Stimulated activated naive CD8-positive, alpha-beta T cell treated with anti-CD3 and anti-CD28 coated beads, Interleukin-15, amount 100 ng/mL, for 72 hours (primary cell): ENCODE measurements around the gene KCNMA1.
A peak's percentile ranks its signal among the peaks of the same experiment; 100 is the strongest.

ENCODE experiments used
- ATAC-seq: fragments of 150-1000 bp; cut with Tn5 transposase; 2 replicates; pipeline ENCODE4 v1.10.0; 2021; ENCODE audit warnings: mild to moderate bottlenecking, moderate library complexity
- DNase-seq, 2 donors: peaks; one replicate each; pipeline ENCODE4 v3.0.0; 2021 to 2022
- H3K27ac Mint-ChIP-seq, 2 donors: one replicate each; pipeline ENCODE4 v1.8.0; 2022; ENCODE audit warnings: mild to moderate bottlenecking in 2 of 2, mixed read lengths in 2 of 2, moderate library complexity in 2 of 2
- H3K27me3 Mint-ChIP-seq: one replicate; pipeline ENCODE4 v1.8.0; 2022; ENCODE audit warnings: mixed read lengths
- H3K4me1 Mint-ChIP-seq: one replicate; pipeline ENCODE4 v1.8.0; 2022; ENCODE audit warnings: mild to moderate bottlenecking, mixed read lengths
- H3K4me3 Mint-ChIP-seq, 2 donors: one replicate each; pipeline ENCODE4 v1.8.0; 2022; ENCODE audit warnings: mild to moderate bottlenecking in 2 of 2, mixed read lengths in 2 of 2, moderate library complexity in 1 of 2
- H3K9me3 Mint-ChIP-seq, 2 donors: one replicate each; pipeline ENCODE4 v1.8.0; 2022; ENCODE audit warnings: mixed read lengths in 2 of 2

Gene KCNMA1

GRCh38 chr10:77628906-77629730 lies 8.5 kb downstream of the KCNMA1 start:
- Mint-ChIP-seq H3K9me3 (no peaks in the 10 kb centered on the region), H3K27me3 (peaks cover 49% of the 10 kb centered on the region), H3K4me3 (no peak overlapping the region), H3K4me1 (peaks cover 6% of the 10 kb centered on the region), H3K27ac (no peak overlapping the region)
- ATAC-seq = no peak
- no peak for DNase-seq

- H3K4me3 Mint-ChIP-seq = no peak overlapping the region
- H3K27ac Mint-ChIP-seq = no peak overlapping the region
- peaks cover 18% of the 10 kb centered on the region for H3K4me1 Mint-ChIP-seq
- H3K9me3 Mint-ChIP-seq = no peaks in the 10 kb centered on the region
- peaks cover 31% of the 10 kb centered on the region for H3K27me3 Mint-ChIP-seq
- DNase-seq (no peak), ATAC-seq (no peak)
These were observed 11.2 kb downstream of the KCNMA1 start for GRCh38 chr10:77626266-77626935.

DNA sequence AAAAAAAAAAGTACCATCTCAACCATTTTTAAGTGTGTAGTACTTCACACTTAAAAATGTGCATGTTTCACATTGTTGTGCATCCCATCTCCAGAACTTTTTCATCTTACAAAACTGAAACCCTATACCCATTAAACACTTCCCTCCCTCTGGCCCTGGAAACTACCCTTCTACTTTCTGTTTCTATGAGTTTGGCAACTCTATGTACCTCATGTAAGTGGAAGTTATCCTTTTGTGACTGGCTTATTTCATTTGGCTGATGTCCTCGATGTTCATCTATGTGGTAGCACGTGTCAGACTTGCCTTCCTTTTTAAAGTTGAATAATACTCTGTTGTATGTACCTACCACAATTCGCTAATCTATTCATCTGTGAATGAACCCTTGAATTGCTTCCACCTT lies 12.2 kb downstream of the KCNMA1 start:
- Mint-ChIP-seq H3K4me1 (peaks cover 18% of the 10 kb centered on the region), H3K27ac (no peak overlapping the region), H3K4me3 (no peak overlapping the region), H3K9me3 (no peaks in the 10 kb centered on the region), H3K27me3 (peaks cover 31% of the 10 kb centered on the region)
- no peak for DNase-seq
- peak; percentile 40 for ATAC-seq

DNA sequence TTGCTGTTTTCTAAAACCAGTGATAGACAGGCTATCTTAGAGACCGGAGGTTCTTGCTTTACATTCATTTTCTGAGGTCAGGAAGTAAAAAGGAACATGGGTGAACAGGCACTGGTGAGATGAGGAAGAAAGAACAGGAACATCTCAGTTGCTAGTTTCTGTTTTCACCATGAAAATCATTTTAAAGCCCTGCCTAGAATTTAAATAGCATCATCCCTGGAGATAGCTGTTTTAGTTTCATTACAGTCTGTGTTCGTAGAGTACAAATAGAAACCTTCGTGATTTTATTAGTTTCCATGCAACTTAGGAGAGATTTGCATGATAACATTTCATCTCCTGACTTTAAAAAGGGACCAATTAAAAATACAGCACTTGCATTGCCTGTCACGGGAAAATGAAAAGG lies 14.7 kb downstream of the KCNMA1 start:
- Mint-ChIP-seq H3K9me3 (no peaks in the 10 kb centered on the region), H3K27ac (peak overlapping the region in 1 of 2 donors; percentile 55), H3K27me3 (peaks cover 19% of the 10 kb centered on the region), H3K4me1 (peaks cover 18% of the 10 kb centered on the region), H3K4me3 (no peak overlapping the region)
- DNase-seq (no peak), ATAC-seq (no peak)

DNA sequence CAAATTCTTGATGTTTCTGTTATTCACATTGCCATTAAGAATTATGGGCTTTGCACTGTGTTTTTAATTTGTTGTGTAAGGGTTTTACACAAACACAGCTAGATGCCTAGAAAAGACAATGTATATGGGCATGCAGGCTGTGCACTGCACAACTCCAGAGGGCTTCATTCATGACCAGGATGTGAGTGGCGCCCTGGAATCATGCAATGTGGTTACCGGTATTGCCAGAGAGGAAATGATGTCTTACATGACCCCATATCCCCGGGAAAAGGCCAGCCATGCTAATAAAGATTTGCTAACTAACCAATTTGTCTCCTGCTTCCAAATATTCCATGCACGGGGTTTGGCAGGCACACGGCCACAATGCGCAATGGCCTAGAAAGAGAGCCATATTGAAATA lies 16.9 kb downstream of the KCNMA1 start:
- H3K4me3 Mint-ChIP-seq = no peak overlapping the region
- no peaks in the 10 kb centered on the region for H3K9me3 Mint-ChIP-seq
- peaks cover 18% of the 10 kb centered on the region for H3K4me1 Mint-ChIP-seq
- peaks cover 10% of the 10 kb centered on the region for H3K27me3 Mint-ChIP-seq
- ATAC-seq (no peak), DNase-seq (no peak)
- no peak overlapping the region for H3K27ac Mint-ChIP-seq

DNA sequence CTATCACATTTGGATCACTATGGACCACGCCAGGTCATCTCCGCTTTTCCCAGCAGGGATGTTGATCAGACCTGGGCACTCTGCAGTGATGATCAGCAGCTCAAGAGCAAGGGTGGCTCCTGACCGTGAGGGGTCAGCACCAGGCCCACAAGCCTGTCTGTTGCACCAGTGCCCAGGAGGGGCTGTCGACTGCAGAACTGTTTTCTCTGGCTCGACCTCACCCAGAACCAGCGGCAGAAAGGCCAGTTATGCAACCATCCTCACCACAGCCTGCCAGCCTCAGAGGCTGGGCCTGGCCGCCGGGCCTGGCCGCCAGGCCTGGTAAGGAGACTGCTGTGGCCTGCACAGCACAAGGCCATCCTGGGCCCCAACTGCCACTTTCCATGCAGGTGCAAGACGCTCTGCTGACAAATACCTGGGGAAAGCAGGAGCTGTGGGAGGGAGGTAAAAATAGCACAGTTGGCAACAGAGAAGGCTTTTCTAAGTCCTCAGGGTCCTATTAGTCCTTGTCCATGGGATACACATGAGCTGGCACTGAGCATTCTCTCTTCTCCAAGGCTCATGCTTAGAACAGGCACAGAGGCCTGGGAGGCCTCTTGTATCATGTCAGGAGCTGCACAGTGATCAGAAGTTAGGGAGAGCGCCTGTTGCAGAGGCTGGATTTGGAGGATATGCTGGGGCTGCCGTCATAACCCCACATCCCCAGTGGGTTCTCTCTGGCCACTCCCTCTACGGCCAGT lies 17.5 kb downstream of the KCNMA1 start:
- DNase-seq = no peak
- Mint-ChIP-seq H3K27me3 (peaks cover 14% of the 10 kb centered on the region), H3K9me3 (no peaks in the 10 kb centered on the region), H3K27ac (no peak overlapping the region), H3K4me1 (peaks cover 12% of the 10 kb centered on the region), H3K4me3 (no peak overlapping the region)
- no peak for ATAC-seq

- Mint-ChIP-seq H3K27ac (no peak overlapping the region), H3K27me3 (peaks cover 30% of the 10 kb centered on the region), H3K9me3 (no peaks in the 10 kb centered on the region), H3K4me3 (no peak overlapping the region), H3K4me1 (peaks cover 12% of the 10 kb centered on the region)
- ATAC-seq = no peak
- DNase-seq = no peak
These were observed 19.5 kb downstream of the KCNMA1 start for GRCh38 chr10:77618117-77618516.

DNA sequence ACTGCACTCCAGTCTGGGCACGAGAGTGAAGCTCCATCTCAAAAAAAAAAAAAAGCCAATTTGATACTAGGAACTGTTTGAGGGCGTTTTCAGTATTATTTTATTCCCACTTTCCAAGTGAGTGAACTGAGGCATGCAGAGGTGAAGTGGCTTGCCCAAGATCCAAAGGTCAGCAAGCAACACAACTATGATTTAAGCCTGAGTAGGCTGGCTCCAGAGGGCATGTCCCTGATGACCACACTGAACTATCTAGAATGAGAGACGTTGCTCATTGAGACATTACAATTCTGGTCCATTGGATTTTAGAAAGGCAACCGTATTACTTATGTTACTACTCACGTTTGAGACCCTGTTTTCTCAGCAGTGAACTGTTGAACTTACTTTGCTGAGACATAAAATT lies 20.8 kb downstream of the KCNMA1 start:
- DNase-seq (no peak), ATAC-seq (no peak)
- H3K27ac Mint-ChIP-seq = no peak overlapping the region
- H3K4me3 Mint-ChIP-seq = no peak overlapping the region
- H3K4me1 Mint-ChIP-seq = no peaks in the 10 kb centered on the region
- H3K27me3 Mint-ChIP-seq = peaks cover 36% of the 10 kb centered on the region
- H3K9me3 Mint-ChIP-seq = no peaks in the 10 kb centered on the region

DNA sequence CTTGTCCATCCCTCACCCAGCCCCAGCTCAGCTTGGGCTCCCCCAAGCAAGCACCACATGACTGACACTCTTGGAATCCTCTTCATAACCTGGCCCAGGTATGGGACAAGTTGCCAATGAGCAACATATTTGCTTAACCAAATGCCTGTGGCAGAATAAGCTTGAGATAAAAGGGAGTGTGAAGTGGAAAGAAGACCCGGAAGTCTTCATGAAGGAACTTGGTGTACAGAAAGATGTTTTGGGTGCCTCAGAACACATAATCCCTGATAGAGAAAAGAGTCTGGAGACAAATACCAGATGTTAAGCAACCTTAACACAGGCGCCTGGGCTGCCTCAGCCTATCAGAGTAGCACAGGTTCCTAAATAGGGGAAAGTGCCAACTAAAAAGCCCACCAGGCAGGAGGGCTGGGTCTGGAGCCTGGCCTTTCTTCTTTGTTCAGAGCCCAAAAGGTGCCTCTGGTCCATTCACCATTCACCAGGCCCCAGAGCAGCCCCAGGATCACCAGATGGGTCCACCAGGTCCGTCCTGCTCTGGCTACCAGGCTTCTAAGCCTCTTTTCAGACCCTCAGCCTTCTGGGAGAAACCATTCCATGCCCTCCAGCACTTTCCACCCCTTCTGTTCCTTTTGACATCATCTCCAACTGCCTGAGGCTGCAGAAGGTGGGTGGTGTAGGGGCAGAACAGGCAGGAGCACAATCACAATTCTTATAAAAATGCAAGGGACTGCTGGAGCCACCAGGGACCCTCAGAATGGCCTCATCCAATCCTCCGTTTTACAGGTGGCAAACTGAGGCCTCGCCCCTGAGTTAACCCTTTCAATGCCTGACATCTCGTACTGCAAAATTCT lies 22.6 kb downstream of the KCNMA1 start:
- H3K4me3 Mint-ChIP-seq = no peak overlapping the region
- DNase-seq = no peak
- H3K27ac Mint-ChIP-seq = no peak overlapping the region
- no peaks in the 10 kb centered on the region for H3K9me3 Mint-ChIP-seq
- no peaks in the 10 kb centered on the region for H3K4me1 Mint-ChIP-seq
- no peak for ATAC-seq
- peaks cover 46% of the 10 kb centered on the region for H3K27me3 Mint-ChIP-seq

- Mint-ChIP-seq H3K9me3 (no peaks in the 10 kb centered on the region), H3K27me3 (peaks cover 50% of the 10 kb centered on the region), H3K4me3 (no peak overlapping the region), H3K27ac (no peak overlapping the region), H3K4me1 (no peaks in the 10 kb centered on the region)
- DNase-seq = no peak
- no peak for ATAC-seq
These were observed 24.0 kb downstream of the KCNMA1 start for GRCh38 chr10:77613476-77614130.

DNA sequence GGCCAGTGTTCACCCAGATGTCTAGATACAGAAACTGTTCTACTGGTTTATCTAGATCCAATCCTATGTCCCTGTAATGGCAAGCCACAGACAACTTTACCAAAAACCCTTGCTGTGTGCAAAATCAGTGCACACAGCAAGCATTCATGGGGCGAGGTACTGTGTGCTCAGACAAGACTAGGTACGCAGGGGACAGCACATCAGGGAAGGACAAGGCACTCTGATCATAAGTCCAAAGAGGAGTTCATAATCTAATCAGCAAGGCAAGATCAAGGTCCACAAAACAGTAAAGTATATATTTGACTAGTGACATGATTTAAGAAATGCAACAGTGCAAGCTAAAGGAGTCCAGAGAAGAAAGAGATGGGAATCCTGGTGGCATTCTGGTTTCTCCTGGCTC lies 25.9 kb downstream of the KCNMA1 start:
- no peak overlapping the region for H3K4me3 Mint-ChIP-seq
- no peak overlapping the region for H3K27ac Mint-ChIP-seq
- ATAC-seq (no peak), DNase-seq (no peak)
- no peaks in the 10 kb centered on the region for H3K4me1 Mint-ChIP-seq
- peaks cover 50% of the 10 kb centered on the region for H3K27me3 Mint-ChIP-seq
- no peaks in the 10 kb centered on the region for H3K9me3 Mint-ChIP-seq

DNA sequence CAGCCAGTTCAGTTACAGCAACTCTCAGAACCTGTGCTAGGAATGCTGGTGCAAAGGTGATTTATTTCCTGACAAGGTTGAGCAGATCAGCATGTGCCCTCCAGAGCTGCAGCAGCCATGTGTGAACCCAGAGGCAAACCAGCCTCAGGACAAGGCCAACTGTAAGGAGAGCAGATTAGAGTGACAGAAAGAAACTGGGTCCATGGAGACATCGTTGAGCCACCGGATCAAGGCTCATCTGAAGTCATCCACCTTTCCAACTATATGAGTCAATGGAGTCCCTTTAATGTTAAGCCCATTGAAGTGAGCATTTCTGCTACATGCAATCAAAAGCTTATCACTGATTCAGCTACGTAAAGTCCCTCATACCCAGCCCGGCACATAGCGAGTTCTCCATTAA lies 26.4 kb downstream of the KCNMA1 start:
- Mint-ChIP-seq H3K27me3 (peaks cover 50% of the 10 kb centered on the region), H3K4me3 (no peak overlapping the region), H3K9me3 (no peaks in the 10 kb centered on the region), H3K4me1 (no peaks in the 10 kb centered on the region), H3K27ac (no peak overlapping the region)
- ATAC-seq (no peak), DNase-seq (no peak)

- Mint-ChIP-seq H3K4me1 (no peaks in the 10 kb centered on the region), H3K27ac (no peak overlapping the region), H3K9me3 (no peaks in the 10 kb centered on the region), H3K4me3 (no peak overlapping the region), H3K27me3 (peaks cover 43% of the 10 kb centered on the region)
- no peak for ATAC-seq
- no peak for DNase-seq
These were observed 27.8 kb downstream of the KCNMA1 start for GRCh38 chr10:77609781-77610272.

DNA sequence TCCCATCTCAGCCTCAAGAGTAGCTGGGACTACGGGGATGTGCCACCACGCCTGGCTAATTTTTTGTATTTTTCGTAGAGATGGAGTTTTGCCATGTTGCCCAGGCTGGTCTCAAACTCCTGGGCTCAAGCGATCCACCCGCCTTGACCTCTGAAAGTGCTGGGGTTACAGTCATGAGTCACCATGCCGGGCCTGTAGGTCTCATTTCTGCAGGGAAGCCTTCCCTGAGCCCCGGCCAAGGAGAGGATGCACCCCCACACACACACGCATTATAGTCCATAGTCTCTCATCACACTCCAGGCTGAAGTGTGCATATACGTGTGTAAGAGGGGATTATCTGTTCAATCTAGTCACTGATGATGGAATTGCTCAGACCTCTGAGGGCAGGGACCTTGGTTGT lies 29.3 kb downstream of the KCNMA1 start:
- ATAC-seq = no peak
- Mint-ChIP-seq H3K4me3 (no peak overlapping the region), H3K9me3 (no peaks in the 10 kb centered on the region), H3K27ac (no peak overlapping the region), H3K4me1 (peaks cover 9% of the 10 kb centered on the region), H3K27me3 (peaks cover 29% of the 10 kb centered on the region)
- no peak for DNase-seq

GRCh38 chr10:77606751-77607150 lies 30.9 kb downstream of the KCNMA1 start:
- Mint-ChIP-seq H3K27ac (no peak overlapping the region), H3K4me3 (no peak overlapping the region), H3K4me1 (peaks cover 18% of the 10 kb centered on the region), H3K27me3 (peaks cover 20% of the 10 kb centered on the region), H3K9me3 (no peaks in the 10 kb centered on the region)
- ATAC-seq (no peak), DNase-seq (no peak)
